HG02852 (cell line): ENCODE results near the gene AMPH.
"Not testable (repeated sequence)": the region's sequence is repeated elsewhere in the genome, so short reads cannot be mapped to it uniquely, and the experiment has no call there.

Experiments
- ATAC-seq: cut with Tn5 transposase; IDR thresholded peaks from one replicate; pipeline ENCODE4 v1.9.1; 2021; ENCODE audit warnings: mild to moderate bottlenecking, moderate library complexity; ENCODE audit not compliant: unreplicated experiment

Gene AMPH

DNA sequence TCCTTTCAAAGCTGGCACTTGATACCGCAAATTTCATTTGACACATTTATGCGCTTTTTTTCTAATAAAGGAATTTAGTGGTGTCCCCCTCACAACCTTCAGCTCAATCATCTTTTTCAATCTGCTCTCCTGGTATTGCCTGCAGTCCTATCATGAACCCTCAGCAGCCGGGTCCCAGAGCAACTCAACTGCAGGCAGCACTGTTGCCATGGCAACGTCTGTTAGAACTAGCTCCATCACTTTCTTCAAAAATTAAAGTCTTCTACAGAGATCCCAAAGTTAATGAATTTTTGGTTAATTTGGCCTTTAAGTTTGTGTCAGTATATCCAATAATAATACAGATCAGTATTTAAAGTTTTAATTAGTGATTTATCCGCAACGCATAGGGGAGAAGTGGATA is 221.6 kb downstream of the AMPH start:
- no peak for ATAC-seq

DNA sequence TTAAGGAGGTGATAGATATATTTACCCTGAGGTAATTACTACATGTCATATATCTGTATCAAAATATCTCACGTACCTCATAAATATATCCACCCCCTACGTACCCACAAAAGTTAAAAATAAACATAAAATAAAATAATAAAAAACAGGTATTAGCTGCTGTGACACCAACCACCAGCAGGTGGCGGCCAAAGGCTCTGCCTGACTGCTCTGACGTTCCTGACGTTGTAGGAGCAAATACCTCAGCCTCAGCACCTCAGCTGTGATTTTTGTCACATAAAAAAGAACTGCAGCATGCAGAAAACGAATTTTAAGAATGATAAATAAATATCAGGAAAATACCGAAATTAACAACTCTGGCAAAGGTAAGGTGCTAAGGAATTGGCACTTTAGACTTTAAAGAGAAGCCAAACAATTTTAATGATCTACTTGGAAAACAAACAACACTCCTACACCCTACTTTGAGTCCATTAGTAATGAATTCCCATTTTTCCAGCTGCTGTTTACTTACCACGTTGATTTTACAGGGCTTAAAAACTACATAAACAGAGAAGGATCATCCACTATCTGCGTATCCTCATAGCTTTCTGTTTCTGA is 232.3 kb downstream of the AMPH start:
- peak; percentile 60 for ATAC-seq

DNA sequence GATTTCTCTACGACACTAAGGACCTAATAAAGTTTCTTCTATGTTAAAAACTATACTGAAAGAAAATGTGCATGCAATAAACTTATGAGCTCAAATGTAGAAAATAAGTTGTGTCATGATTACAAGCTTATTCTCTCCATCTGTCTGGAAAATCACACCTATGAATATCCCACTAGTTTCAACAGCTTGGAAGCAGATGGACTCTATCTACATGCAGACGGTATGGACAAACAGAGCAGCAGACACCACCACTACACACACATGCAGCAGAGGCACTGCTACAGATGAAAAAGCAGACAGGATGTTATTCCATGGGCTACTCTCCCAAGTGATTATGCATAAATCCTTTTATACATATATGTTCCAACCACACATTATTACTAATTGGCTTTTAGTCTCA is 234.3 kb downstream of the AMPH start:
- ATAC-seq = no peak

DNA sequence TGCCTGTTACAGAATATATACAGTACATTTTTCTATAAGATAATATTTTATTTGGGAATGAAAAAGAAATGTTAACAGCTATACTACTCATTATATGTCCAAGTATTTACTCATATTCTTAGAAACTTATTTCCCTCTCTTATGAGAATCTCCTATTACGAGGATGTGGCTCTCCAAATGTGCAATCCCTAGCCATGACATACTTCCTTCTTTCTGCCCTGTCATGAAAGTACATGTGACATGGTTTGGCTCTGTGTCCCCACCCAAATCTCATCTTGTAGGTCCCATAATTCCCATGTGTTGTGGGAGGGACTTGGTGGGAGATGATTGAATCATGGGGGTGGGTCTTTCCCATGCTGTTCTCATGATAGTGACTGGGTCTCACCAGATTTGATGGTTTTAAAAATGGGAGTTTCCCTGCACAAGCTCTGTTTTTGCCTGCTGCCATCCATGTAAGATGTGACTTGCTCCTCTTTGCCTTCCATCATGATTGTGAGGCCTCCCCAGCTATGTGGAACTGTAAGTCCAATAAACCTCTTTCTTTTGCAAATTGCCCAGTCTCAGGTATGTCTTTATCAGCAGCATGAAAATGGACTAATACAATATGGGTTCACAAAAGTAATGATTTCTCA is 235.1 kb downstream of the AMPH start:
- not testable (repeated sequence) for ATAC-seq

DNA sequence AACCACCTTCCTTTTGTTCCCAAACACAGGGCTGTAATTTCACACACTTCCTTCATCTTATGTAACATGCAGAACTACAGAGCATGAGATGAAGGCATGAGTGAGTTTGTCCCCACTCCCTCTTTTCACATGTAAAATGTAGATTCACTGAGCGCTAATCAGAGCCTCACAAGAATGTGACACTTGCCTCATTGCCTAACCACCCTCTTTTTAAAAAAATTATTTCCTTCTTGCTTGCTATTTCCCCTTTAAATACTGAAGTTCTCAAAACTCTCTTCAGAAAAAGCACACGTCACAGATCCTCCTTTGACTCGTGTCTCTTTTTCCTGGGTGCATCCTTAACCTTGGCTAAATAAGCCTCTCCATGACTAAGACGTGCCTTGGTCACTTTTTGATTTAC is 236.5 kb downstream of the AMPH start:
- no peak for ATAC-seq

DNA sequence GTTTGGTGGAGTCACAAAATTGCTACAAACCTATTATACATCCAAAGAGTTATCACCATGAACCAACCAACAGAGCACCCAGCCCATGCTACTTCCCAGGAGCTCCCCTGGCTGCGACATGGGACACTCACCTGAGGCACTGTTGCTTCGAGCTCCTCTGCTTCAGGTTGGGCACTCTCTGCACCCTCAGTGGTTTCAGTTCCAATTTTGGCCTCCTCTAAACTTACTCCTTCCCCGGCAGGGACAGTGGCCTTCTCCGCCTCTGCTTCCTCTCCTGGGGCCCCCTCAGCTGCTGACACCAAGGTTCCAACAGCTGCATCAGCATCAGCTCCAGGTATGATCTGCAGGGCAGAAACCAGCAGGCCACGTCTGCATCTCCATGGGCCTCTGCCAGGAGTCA is 237.3 kb downstream of the AMPH start:
- peak; percentile 65 for ATAC-seq

DNA sequence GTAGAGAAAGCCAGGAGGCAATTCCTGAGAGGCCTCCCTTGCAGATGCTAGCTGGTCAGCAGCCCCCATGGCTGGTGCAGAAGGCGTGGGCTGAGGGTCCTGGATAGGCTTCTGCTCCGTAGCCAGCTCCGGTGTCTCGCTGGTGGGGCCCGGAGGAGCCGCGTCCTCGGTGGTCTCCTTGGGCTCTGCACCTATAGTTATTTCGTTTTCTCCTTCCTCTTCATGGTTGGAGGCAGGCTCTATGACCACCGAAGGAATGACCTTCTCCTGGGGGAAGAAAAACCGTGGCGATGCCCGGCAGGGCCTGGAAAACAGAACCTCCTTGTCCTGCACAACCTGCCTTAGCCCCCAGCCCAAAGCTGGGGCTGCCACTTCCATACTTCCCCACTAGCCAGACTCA is 239.4 kb downstream of the AMPH start:
- ATAC-seq = no peak

DNA sequence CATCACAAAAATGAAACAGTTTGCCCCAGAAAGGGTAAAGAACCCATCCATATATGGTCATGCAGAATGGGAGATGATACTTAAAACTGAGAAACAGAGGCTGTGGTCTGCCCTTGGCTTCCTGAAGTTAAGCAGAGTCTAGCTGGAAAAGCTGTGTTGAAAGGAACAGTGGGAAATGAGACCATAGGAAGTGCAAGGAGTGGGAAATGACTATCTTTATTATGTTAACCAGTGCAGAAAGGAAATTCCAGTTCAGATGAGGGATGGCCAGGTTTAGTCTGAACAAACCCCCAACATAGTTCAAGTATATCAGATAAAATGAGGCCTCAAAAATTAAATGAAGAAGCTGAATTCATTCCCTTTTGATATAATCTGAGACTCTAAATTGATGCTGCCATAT is 245.5 kb downstream of the AMPH start:
- ATAC-seq = no peak

DNA sequence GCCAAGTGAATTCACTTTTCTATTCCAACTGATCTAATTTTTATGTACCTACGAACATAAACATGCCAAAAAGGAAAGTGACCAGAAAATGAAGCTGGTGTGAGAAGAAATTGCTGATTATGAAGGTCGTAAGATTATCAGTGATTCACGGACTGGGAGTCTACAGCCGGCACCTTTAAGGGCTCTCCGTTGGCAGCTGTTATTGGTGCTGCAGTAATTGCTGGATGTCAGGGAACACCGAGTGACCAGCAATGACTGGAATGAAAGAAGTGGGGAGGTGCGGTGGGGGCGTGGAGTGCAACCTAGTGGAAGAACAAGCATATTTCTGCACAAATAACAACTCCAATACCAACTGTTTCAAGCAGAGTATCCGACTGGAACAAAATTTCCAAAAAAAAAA is 247.9 kb downstream of the AMPH start:
- no peak for ATAC-seq

DNA sequence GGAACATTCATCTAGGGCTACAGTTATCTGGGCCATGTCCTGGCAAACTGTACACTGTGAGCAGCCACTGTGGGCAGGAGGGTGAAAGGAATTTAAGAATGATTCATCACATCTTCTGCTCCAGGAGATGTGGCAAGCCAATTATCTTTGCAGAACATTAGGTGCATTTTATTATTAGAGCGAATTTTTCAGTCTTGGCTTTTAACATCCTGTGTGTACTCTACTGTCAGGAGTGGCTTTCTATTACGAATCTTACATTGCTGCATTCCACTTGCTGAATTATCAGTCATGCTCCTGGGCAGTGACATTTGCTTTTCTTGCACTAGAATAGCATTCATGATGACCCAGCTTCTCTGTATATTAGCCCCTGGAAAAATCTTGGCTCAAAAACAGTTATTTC is 248.5 kb downstream of the AMPH start:
- ATAC-seq = no peak

DNA sequence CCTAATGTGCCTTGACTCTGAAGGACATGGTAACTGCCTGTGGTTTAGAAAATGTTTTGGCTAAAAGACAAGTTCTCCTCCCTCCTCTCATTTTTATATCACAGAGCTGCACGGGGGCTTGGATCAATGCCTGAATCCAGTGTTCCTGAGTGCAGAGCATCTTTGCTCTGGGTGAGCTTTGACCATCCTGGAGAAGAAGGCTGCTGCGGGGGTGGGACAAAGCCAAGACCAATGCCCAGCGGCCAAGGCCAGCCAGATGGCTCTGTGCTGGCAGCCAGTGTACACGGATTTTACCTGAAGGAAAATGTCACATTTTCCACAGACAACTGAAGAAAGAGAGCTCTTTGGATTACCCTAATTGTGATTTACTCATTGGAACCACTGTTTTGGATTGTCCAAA is 255.7 kb downstream of the AMPH start:
- no peak for ATAC-seq

DNA sequence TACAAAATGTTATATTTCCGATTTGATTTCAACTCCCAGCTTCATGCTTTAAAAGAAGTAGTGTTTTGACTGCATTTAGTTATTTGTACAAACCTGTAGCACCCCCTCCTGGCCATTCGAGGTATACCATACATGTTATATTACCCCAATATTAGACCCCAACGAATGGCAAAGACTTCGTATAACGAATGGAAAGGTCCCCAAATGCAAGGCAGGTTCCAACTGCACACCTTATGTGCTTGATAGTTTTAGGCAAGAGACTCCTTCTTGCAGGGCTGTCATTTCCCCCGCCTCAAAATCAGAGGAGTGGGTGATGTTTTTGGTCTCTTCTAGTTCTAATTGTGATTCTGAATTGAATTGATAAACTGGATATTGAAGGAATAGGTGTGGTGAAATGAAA is 256.7 kb downstream of the AMPH start:
- peak; percentile 58 for ATAC-seq

DNA sequence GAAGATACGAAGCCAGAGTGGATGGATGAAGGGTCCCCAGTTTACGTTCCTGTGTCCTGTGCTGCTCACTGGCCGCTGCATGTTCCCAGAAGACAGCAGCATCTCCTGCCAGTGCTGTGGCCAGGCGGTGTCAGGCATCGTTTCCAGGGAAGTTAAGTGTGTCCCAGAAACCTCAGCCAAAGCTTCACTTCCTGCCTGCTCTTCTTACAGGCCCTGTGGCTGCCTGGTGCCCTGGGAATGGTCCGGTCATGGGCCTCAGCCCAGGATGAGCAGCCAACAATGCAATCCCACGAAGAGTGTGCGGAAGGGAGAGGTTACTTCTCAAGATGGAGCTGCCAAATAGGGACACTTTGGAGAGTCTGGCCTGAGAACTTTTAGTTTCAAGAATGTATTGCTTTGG is 258.0 kb downstream of the AMPH start:
- ATAC-seq = no peak

DNA sequence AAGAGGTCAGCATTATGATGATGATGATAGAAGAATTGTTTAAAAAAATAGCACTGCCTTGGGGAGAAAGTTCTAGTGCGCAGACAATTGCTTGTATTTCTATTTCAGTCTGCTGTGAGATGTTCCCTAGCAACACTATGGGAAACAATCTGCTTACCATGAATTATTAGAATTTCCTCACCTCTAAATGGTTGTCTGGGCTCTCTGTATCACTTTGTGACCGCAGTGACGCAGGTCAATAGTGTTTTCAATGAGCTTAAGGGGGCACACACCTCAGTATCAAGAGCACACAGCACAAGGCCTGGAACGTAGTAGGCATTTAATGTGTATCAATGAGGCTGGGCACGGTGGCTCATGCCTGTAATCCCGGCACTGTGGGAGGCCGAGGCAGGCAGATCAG is 258.9 kb downstream of the AMPH start:
- no peak for ATAC-seq

DNA sequence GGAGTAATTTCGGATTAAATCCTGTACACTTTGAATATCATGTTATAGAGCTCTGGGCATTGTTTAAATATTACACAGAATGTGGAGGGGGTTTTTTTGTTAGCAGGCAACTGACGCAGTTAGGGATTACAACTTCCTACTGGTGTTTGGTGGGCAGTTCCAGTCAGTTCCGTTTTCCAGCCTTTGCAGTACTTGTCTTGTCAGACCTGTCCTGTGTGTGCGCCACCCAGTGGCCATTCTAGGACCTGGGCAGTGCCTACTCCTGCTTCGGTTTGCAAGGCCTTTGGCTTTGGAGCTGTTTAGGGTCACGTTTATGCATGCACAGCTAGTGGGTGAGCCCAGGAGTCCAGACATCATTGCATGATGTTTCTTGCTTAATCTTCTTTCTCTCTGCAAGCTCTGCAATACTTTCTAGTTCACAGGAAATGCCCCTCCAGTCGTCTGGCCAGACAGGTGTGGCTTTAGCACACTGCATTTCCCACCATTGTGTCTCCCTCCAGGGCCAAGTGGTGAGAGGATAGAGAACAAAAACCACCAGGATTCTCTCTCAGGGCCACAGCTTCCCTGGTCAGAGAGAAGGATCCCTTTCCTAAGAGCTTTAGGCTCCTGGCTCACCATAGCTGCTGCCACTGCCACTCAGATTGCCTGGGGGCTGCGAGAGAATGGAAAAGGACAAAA is 261.2 kb downstream of the AMPH start:
- ATAC-seq = peak; percentile 48

DNA sequence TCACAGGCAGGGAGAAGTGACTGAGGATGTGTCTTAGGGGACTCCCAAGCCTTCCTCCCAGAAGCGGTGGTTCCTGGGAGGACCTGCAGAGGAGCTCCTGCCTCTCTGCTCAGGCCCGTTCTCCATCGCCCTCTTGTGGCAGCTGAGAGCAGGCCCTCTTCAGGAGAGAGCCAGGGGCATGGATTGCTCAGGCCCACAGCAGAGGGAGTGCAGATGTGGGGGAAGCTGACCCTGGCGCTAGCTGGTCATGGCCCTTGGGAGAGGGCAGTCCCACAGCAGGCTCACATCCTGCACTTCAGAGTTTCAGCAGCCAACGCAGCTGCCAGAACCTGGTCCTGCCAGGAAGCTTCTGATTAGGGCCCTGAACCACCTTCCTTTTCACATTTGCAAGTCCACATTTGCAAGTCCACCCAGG is 263.0 kb downstream of the AMPH start:
- peak; percentile 61 for ATAC-seq

DNA sequence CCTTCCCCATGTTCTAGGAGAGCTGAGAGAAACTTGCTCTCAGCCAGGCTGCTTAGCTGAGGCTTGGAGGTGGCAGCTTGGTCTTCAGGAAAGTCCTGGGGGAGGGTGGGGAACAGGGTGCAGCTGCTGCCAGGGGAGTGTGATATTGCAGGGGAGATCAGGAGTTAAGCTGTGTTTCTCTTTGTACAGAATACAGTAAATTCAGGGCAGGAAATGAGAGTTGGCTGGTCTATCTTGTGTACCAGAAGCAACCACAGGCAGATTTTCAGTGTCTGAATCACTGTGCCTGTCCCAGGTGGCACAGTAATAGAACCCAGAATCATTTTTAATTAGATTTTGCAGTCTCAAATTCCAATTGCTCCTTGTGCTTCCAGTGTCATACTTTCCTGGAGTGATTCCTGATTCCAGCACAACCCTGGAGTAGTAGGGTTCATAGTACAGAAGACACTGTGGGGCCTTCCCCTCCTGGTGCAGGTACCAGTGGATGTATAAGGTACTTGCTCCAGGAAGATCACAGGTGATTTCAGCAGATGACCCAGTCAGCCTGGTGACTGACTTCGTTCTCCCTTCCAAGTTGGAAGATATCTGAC is 263.8 kb downstream of the AMPH start:
- peak; percentile 48 for ATAC-seq

DNA sequence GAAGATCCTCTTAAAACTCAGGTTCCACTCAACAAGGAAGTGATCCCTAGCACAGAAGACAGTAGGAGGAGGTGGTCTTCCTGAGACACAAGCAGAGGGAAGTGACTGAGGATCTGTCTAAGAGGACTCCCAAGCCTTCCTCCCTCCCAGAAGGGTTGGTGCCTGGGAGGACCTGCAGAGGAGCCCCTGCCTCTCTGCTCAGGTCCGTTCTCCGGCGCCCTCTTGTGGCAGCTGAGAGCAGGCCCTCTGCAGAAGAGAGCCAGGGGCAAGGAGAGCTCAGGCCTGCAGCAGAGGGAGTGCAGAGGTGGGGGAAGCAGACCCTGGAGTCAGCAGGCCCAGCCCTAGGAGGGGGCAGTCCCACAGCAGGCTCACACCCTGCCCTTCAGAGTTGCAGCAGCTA is 267.8 kb downstream of the AMPH start:
- peak; percentile 26 for ATAC-seq

DNA sequence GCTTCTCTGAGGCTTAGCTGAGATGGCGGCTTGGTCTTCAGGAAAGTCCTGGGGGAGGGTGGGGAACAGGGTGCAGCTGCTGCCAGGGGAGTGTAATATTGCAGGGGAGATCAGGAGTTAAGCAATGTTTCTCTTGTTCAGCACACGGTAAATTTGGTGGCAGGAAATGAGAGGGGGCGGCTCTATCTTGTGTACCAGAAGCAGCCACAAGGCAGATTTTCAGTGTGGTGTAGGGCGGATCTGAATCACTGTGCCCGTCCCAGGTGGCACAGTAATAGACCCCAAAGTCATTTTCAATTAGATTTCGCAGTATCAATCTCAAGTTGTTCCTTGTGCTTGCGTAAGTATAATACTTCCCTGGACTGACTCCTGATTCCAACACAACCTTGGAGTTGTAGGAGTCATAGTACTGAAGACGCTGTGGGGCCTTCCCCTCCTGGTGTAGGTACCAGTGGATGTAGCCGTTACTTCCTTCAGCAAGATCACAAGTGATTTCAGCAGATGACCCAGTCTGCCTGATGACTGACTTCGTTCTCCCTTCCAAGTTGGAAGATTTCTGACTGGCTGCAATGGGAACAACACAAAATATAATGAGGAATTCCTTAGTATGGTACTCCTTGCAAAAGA is 268.4 kb downstream of the AMPH start:
- peak; percentile 37 for ATAC-seq

DNA sequence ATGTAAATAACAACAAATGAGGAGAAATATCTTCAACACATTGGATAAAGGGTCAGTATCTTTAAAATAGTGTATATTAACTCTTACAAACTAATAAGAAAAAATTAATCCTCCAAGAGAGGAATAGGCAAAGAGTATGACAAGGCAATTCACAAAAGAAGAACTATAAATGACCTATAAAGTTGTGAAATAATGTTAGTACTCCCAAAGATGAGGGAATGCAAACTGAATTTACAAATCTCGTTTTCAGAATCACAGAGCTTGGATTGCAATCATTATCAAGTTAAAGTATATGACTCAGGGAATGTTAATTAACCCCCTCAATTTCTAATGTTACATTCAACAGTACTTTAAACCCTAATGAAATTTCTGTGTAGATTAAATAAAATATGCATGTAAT is 270.4 kb downstream of the AMPH start:
- no peak for ATAC-seq

DNA sequence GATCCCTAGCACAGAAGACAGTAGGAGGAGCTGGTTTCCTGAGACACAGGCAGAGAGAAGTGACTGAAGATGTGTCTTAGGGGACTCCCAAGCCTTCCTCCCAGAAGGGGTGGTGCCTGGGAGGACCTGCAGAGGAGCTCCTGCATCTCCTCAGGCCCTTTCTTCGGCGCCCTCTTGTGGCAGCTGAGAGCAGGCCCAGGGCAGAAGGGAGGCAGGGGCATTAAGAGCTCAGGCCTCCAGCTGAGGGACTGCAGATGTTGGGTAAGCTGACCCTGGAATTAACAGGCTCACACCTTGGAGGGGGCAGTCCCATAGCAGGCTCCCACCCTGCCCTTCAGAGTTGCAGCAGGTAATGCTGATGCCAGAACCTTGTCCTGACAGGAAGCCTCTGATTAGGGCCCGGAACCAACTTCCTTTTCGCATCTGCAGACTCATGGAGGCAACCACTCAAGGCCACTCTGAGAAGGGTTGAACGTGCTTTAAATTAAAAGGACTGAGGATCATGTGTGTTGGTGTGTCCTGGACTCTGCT is 272.0 kb downstream of the AMPH start:
- ATAC-seq = peak; percentile 76
